ENCODE results near the gene LMBR1.

Gene LMBR1

GRCh38 chr7:156680281-156680680, 212.7 kb downstream of the LMBR1 start:
- no peak for DNase-seq

GRCh38 chr7:156677374-156678054, 215.5 kb downstream of the LMBR1 start:
- no peak for DNase-seq

- no peak for DNase-seq
Measured at GRCh38 chr7:156676263-156676662, 216.7 kb downstream of the LMBR1 start.

- DNase-seq = no peak
Measured at GRCh38 chr7:156675721-156676120, 217.3 kb downstream of the LMBR1 start.

- DNase-seq = no peak
Measured at GRCh38 chr7:156673902-156674301, 219.1 kb downstream of the LMBR1 start.

GRCh38 chr7:156673454-156673853, 219.5 kb downstream of the LMBR1 start:
- DNase-seq = no peak

- no peak for DNase-seq
Measured at GRCh38 chr7:156669035-156669828, 223.8 kb downstream of the LMBR1 start.

- DNase-seq = no peak
Measured at GRCh38 chr7:156668130-156668741, 224.7 kb downstream of the LMBR1 start.

GRCh38 chr7:156667110-156667426, 225.9 kb downstream of the LMBR1 start:
- DNase-seq = no peak

- no peak for DNase-seq
Measured at GRCh38 chr7:156666368-156667109, 226.4 kb downstream of the LMBR1 start.

- no peak for DNase-seq
Measured at GRCh38 chr7:156665101-156665500, 227.9 kb downstream of the LMBR1 start.

GRCh38 chr7:156662277-156662676, 230.7 kb downstream of the LMBR1 start:
- no peak for DNase-seq

- no peak for DNase-seq
Measured at GRCh38 chr7:156661637-156662036, 231.3 kb downstream of the LMBR1 start.

- DNase-seq = no peak
Measured at GRCh38 chr7:156659961-156660360, 233.0 kb downstream of the LMBR1 start.

- DNase-seq = no peak
Measured at GRCh38 chr7:156659203-156659602, 233.8 kb downstream of the LMBR1 start.

- DNase-seq = no peak
Measured at GRCh38 chr7:156657681-156658080, 235.3 kb downstream of the LMBR1 start.

- no peak for DNase-seq
Measured at GRCh38 chr7:156656598-156656997, 236.4 kb downstream of the LMBR1 start.

GRCh38 chr7:156655983-156656382, 237.0 kb downstream of the LMBR1 start:
- DNase-seq = no peak

GRCh38 chr7:156655251-156655650, 237.7 kb downstream of the LMBR1 start:
- DNase-seq = no peak

- no peak for DNase-seq
Measured at GRCh38 chr7:156654511-156655234, 238.3 kb downstream of the LMBR1 start.

- no peak for DNase-seq
Measured at GRCh38 chr7:156652886-156653568, 240.0 kb downstream of the LMBR1 start.

- no peak for DNase-seq
Measured at GRCh38 chr7:156651474-156651873, 241.5 kb downstream of the LMBR1 start.

All from NCI-H2227 treated with DMSO at 0.1 percent for 48 hours (cell line).